ENCODE results near the gene CLCA4.

The CLCA4 gene

DNA sequence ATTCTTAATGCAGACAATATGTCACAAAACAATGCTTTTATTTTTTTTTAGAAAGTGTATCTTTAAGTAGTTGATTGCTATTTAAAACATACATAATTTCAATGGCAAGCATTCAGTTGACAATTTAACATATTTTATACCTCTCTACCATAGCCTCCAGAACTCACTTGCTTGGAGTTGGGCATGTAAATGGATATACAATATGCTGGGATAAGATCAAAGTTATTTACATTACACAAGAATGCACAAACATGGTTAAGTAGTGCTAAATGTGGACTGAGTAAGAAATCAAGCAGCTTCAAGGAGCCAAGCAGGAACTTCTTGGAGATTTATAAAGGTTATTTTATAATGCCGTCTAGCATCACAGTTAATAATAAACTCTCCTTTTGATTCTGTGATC lies 17.0 kb downstream of the CLCA4 start:
- TF ChIP-seq ZC3H10 (CRISPR knock-in tag; IDR thresholded peaks at IDR 0.05) (no peak), SNAI2 (CRISPR knock-in tag; IDR thresholded peaks at IDR 0.05) (no peak), TOX (CRISPR knock-in tag; IDR thresholded peaks at IDR 0.05; ENCODE audit: borderline replicate concordance) (no peak), GLIS3 (CRISPR knock-in tag; IDR thresholded peaks at IDR 0.05) (no peak), PPARA (CRISPR knock-in tag; IDR thresholded peaks at IDR 0.05; ENCODE audit: borderline replicate concordance) (no peak), ZNF70 (CRISPR knock-in tag; IDR thresholded peaks at IDR 0.05) (no peak), BACH2 (CRISPR knock-in tag; IDR thresholded peaks at IDR 0.05; ENCODE audit: borderline replicate concordance) (no peak), RARB (CRISPR knock-in tag; IDR thresholded peaks at IDR 0.05) (no peak), OSR1 (CRISPR knock-in tag; IDR thresholded peaks at IDR 0.05) (no peak), ESRRG (CRISPR knock-in tag; IDR thresholded peaks at IDR 0.05) (no peak), ZFP3 (CRISPR knock-in tag; IDR thresholded peaks at IDR 0.05) (no peak), TCF4 (CRISPR knock-in tag; IDR thresholded peaks at IDR 0.05; ENCODE audit: borderline replicate concordance) (no peak), ISL1 (CRISPR knock-in tag; IDR thresholded peaks at IDR 0.05) (no peak), ZFP30 (CRISPR knock-in tag; IDR thresholded peaks at IDR 0.05) (no peak), POU6F1 (CRISPR knock-in tag; IDR thresholded peaks at IDR 0.05; ENCODE audit: borderline replicate concordance, low read depth) (no peak)
- TF ChIP-seq, protein P1, sequence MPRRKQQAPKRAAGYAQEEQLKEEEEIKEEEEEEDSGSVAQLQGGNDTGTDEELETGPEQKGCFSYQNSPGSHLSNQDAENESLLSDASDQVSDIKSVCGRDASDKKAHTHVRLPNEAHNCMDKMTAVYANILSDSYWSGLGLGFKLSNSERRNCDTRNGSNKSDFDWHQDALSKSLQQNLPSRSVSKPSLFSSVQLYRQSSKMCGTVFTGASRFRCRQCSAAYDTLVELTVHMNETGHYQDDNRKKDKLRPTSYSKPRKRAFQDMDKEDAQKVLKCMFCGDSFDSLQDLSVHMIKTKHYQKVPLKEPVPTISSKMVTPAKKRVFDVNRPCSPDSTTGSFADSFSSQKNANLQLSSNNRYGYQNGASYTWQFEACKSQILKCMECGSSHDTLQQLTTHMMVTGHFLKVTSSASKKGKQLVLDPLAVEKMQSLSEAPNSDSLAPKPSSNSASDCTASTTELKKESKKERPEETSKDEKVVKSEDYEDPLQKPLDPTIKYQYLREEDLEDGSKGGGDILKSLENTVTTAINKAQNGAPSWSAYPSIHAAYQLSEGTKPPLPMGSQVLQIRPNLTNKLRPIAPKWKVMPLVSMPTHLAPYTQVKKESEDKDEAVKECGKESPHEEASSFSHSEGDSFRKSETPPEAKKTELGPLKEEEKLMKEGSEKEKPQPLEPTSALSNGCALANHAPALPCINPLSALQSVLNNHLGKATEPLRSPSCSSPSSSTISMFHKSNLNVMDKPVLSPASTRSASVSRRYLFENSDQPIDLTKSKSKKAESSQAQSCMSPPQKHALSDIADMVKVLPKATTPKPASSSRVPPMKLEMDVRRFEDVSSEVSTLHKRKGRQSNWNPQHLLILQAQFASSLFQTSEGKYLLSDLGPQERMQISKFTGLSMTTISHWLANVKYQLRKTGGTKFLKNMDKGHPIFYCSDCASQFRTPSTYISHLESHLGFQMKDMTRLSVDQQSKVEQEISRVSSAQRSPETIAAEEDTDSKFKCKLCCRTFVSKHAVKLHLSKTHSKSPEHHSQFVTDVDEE (CRISPR knock-in tag; IDR thresholded peaks at IDR 0.05) = no peak
- TF ChIP-seq, protein P2, sequence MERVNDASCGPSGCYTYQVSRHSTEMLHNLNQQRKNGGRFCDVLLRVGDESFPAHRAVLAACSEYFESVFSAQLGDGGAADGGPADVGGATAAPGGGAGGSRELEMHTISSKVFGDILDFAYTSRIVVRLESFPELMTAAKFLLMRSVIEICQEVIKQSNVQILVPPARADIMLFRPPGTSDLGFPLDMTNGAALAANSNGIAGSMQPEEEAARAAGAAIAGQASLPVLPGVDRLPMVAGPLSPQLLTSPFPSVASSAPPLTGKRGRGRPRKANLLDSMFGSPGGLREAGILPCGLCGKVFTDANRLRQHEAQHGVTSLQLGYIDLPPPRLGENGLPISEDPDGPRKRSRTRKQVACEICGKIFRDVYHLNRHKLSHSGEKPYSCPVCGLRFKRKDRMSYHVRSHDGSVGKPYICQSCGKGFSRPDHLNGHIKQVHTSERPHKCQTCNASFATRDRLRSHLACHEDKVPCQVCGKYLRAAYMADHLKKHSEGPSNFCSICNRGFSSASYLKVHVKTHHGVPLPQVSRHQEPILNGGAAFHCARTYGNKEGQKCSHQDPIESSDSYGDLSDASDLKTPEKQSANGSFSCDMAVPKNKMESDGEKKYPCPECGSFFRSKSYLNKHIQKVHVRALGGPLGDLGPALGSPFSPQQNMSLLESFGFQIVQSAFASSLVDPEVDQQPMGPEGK (CRISPR knock-in tag; IDR thresholded peaks at IDR 0.05; ENCODE audit: borderline replicate concordance) = no peak
- TF ChIP-seq, protein P3, sequence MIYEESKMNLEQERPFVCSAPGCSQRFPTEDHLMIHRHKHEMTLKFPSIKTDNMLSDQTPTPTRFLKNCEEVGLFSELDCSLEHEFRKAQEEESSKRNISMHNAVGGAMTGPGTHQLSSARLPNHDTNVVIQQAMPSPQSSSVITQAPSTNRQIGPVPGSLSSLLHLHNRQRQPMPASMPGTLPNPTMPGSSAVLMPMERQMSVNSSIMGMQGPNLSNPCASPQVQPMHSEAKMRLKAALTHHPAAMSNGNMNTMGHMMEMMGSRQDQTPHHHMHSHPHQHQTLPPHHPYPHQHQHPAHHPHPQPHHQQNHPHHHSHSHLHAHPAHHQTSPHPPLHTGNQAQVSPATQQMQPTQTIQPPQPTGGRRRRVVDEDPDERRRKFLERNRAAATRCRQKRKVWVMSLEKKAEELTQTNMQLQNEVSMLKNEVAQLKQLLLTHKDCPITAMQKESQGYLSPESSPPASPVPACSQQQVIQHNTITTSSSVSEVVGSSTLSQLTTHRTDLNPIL (CRISPR knock-in tag; IDR thresholded peaks at IDR 0.05; ENCODE audit: low read depth) = no peak
- ATAC-seq = no peak

GRCh38 chr1:86567341-86567740 lies 20.5 kb downstream of the CLCA4 start:
- no peak for ATAC-seq
- TF ChIP-seq TOX (CRISPR knock-in tag; IDR thresholded peaks at IDR 0.05; ENCODE audit: borderline replicate concordance) = no peak
- TF ChIP-seq GLIS3 (CRISPR knock-in tag; IDR thresholded peaks at IDR 0.05) = no peak
- no peak for TF ChIP-seq ARNTL (CRISPR knock-in tag; IDR thresholded peaks at IDR 0.05; ENCODE audit: borderline replicate concordance, low read depth)
- no peak for TF ChIP-seq OSR1 (CRISPR knock-in tag; IDR thresholded peaks at IDR 0.05)
- TF ChIP-seq, protein P3 (CRISPR knock-in tag; IDR thresholded peaks at IDR 0.05; ENCODE audit: low read depth) = no peak
- TF ChIP-seq RARB (CRISPR knock-in tag; IDR thresholded peaks at IDR 0.05) = no peak
- no peak for TF ChIP-seq ZNF8 (CRISPR knock-in tag; IDR thresholded peaks at IDR 0.05)
- no peak for TF ChIP-seq CSRNP3 (CRISPR knock-in tag; IDR thresholded peaks at IDR 0.05)
- no peak for TF ChIP-seq CSDC2 (CRISPR knock-in tag; IDR thresholded peaks at IDR 0.05)
- TF ChIP-seq, protein P2 (CRISPR knock-in tag; IDR thresholded peaks at IDR 0.05; ENCODE audit: borderline replicate concordance) = no peak
- TF ChIP-seq ZC3H10 (CRISPR knock-in tag; IDR thresholded peaks at IDR 0.05) = no peak
- TF ChIP-seq POU6F1 (CRISPR knock-in tag; IDR thresholded peaks at IDR 0.05; ENCODE audit: borderline replicate concordance, low read depth) = no peak
- TF ChIP-seq BACH2 (CRISPR knock-in tag; IDR thresholded peaks at IDR 0.05; ENCODE audit: borderline replicate concordance) = no peak
- no peak for TF ChIP-seq ZFP3 (CRISPR knock-in tag; IDR thresholded peaks at IDR 0.05)
- no peak for TF ChIP-seq ESRRG (CRISPR knock-in tag; IDR thresholded peaks at IDR 0.05)
- TF ChIP-seq ZFP30 (CRISPR knock-in tag; IDR thresholded peaks at IDR 0.05) = no peak
- TF ChIP-seq TCF4 (CRISPR knock-in tag; IDR thresholded peaks at IDR 0.05; ENCODE audit: borderline replicate concordance) = no peak

Measured in SK-N-SH treated with all-trans-retinoic acid at 6 μM for 48 hours (cell line).